Dermis blood vessel endothelial cell (primary cell): ENCODE results near the gene FHIT. TPM values are rescaled to one million over a fixed set of nuclear protein-coding genes. Genes with fewer than 3 reads are reported as not detected.

ENCODE experiments used
- DNase-seq: peaks from one replicate; pipeline ENCODE4 v3.0.0; 2010
- total RNA-seq: library from RNA; depleted of rRNA; stranded (reverse); fragments of >200 nt; gene quantifications from 2 replicates; pipeline ENCODE4 v1.2.3, GENCODE V29; 2014

The FHIT gene
- total RNA-seq, 1 donor from 2014 or later = 0.51 TPM

- DNase-seq = no peak
Measured at GRCh38 chr3:59856934-59857460, 1394.3 kb downstream of the FHIT start.

GRCh38 chr3:59854061-59854709, 1397.1 kb downstream of the FHIT start:
- no peak for DNase-seq

DNA sequence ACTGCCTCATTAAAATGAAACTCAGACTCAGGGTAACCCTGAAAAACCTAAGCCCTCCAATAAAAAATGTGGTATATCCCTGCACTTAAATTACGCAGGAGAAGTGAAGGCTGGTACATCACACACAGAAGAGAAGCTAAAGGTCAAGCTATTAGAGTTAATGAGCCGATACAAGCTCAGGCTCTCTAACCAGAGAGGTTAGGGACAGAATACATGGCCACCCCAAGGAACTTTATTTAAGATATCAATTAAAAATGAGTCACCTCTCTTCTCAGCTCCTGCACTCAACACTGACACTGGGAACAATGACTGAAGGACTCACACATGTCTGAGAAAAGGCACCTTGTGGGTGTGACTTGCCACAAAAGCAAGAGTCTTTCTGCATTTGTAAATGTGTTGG, 1400.8 kb downstream of the FHIT start:
- DNase-seq = no peak

DNA sequence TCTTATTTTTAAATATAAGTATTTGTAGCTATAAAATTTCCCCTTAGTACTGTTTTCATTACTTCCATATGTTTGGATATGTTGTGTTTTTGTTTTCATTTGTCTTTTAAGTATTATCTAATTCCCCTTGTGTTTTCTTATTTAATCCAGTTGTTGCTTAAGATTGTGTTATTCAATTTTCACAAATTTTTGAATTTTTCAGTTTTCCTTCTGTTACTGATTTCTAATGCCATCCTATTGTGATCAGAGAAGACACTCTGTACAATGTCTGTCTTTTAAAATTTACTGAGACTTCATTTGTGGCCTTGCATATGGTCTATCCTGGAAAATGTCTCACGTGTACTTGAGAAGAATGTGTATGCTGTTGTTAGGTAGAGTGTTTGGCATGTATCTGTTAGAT, 1405.9 kb downstream of the FHIT start:
- DNase-seq = no peak

GRCh38 chr3:59843821-59844220, 1407.4 kb downstream of the FHIT start:
- no peak for DNase-seq

DNA sequence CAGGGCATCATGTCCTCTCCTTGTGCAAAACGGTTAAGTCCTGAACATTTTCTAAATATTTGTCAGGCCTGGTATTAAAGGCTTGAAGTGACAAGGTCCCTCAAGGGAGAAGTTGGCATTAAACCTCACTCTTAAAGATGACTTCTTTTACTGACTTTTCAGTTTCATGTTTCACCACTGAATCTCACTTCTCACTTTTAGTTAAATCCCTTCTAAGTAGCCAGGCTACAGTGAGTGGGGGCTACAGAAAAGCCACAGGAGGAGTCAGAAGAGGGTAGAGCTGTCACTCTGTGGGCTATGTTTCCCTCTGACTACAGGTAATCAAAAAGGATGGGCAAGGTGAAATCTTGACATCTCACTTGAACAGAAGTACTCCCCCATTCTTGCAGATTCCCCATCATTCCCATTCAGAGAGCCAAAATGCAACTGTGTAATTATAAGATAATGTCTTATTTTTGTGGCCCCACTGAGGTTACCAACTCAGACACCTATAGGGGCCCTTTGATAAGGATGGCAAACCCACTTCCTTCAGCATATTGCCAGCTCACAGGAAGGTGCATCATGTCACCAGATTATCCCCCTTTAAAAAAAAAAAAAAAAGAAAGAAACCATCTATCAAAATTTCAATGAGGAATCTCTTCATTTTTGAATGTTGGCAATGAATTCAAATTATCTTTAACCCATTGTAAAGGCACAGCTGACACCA, 1411.3 kb downstream of the FHIT start:
- DNase-seq = no peak

- DNase-seq = no peak
Measured at GRCh38 chr3:59839283-59839682, 1412.0 kb downstream of the FHIT start.

- DNase-seq = no peak
Measured at GRCh38 chr3:59836531-59836930, 1414.7 kb downstream of the FHIT start.

DNA sequence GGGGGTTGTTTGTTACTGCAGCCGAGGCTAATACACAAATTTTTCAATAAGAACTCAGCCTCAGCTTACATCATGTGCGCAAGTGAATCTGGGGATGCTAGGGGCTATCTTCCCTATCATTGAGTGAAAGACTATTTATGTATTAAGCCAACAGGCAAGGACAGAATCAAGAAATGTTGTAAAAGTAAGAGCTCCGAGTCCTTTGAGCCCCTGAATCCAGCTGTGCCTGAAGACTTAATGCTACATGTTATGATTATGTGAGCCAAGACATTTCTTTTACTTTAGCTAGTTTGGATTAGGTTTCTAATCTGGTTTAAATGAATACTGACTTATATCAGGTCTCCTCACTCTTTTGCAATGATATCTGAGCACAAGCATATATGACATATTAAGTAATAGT, 1418.5 kb downstream of the FHIT start:
- no peak for DNase-seq

DNA sequence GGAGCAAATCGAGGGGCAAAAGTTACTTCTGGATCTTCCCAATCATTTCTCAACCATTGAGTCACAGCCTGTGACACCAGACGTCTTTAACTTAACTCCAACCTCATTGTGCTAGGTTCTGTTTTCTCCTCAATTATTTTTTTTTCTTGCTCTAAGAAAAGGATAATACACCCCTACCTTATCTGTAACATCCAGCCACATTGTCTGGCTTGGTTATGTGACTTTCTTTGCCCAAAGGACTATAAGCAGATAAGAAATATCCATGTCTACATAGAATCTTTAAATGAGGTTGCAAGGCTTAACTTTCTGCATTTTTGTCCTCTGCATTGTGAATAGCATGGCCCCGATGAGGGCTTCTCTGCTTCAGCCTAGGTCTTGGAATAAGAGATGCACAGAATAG, 1419.0 kb downstream of the FHIT start:
- DNase-seq = no peak

GRCh38 chr3:59831394-59831793, 1419.9 kb downstream of the FHIT start:
- no peak for DNase-seq

GRCh38 chr3:59829527-59829926, 1421.7 kb downstream of the FHIT start:
- DNase-seq = no peak

- no peak for DNase-seq
Measured at GRCh38 chr3:59824876-59825275, 1426.4 kb downstream of the FHIT start.

- DNase-seq = no peak
Measured at GRCh38 chr3:59821274-59821673, 1430.0 kb downstream of the FHIT start.

DNA sequence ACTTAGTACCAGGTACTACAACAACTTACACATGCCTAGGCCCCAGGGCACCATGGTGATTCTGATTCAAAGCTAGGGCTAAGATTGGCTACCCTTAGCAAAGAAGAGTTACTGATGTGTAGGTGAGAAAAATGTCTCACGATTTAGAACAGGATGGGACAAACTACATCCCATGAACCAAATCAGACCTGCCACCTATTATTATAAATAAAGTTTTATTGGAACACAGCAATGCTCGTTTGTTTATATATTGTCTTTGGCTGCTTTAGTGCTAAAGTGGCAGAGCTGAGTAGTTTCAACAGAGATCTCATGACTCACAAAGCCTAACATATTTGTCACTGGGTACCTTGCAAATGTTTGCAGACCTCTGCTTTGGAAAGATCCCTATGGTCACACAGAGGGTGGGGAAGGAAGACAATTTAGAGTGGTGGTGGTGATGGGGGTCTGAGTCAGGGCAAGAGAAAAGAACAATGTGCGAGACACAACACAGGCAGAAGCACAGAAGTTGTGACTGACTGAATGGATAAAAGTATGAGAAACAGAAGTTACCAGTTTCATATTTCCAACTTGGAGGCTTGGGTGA, 1430.8 kb downstream of the FHIT start:
- no peak for DNase-seq

GRCh38 chr3:59818919-59819300, 1432.3 kb downstream of the FHIT start:
- no peak for DNase-seq

- DNase-seq = no peak
Measured at GRCh38 chr3:59818033-59818918, 1433.0 kb downstream of the FHIT start.

GRCh38 chr3:59817511-59817910, 1433.7 kb downstream of the FHIT start:
- DNase-seq = no peak

- no peak for DNase-seq
Measured at GRCh38 chr3:59816312-59816711, 1434.9 kb downstream of the FHIT start.

DNA sequence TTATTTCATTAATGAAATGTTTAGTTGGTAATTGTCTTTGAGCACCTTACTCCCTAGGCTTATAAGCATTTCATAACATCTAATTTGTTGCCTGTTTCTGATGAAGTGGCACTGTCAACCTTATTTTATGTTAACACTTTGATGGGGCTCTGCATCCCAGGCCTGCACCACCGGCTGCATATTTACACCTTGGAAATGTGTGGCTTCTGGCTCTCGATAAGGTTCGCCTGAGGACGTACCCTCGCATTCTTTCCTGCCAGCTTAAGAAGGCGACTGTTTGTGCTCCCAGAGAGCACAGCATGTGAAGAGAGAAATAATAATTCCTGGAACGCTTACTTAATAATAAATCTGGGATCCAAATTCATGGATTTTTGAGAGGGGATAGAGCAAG, 1438.1 kb downstream of the FHIT start:
- no peak for DNase-seq

GRCh38 chr3:59812237-59813147, 1438.8 kb downstream of the FHIT start:
- no peak for DNase-seq

- no peak for DNase-seq
Measured at GRCh38 chr3:59811160-59811559, 1440.1 kb downstream of the FHIT start.
